Large intestine (tissue), 3 donors: ENCODE data around the gene RAB3GAP2. TPM values are rescaled to one million over a fixed set of nuclear protein-coding genes. Genes with fewer than 3 reads are reported as not detected.
"Not testable (repeated sequence)": the region's sequence is repeated elsewhere in the genome, so short reads cannot be mapped to it uniquely, and the experiment has no call there.

Experiments
- DNase-seq, 2 donors: peaks; one replicate each; pipeline versions ENCODE4 v3.0.0 to v3.0.0-alpha.2; 2013
- H3K27ac ChIP-seq: one replicate; pipeline ENCODE4 v1.5.1; 2013; ENCODE audit warnings: low read length
- H3K27me3 ChIP-seq: 2 replicates; pipeline ENCODE4 v1.6.1; 2013; ENCODE audit warnings: low read length; ENCODE audit not compliant: control insufficient read depth, insufficient read depth
- H3K36me3 ChIP-seq: 2 replicates; pipeline ENCODE4 v1.6.1; 2013; ENCODE audit warnings: low read length; ENCODE audit not compliant: control insufficient read depth, insufficient read depth
- H3K4me1 ChIP-seq: one replicate; pipeline ENCODE4 v1.6.1; 2013; ENCODE audit warnings: low read length; ENCODE audit not compliant: control insufficient read depth, insufficient read depth
- H3K4me3 ChIP-seq: one replicate; pipeline ENCODE4 v1.5.1; 2013; ENCODE audit warnings: low read length
- H3K9me3 ChIP-seq: one replicate; pipeline ENCODE4 v1.6.1; 2013; ENCODE audit warnings: mild to moderate bottlenecking, low read depth, low read length, moderate library complexity; ENCODE audit not compliant: control insufficient read depth
- WGBS: methylation state at CpG from one replicate; pipeline ENCODE4 v1.1.5; 2013; ENCODE audit warnings: low lambda C conversion rate; ENCODE audit not compliant: insufficient coverage; 5-methylcytosine and 5-hydroxymethylcytosine counted together
- polyA plus RNA-seq: library from polyadenylated mRNA; unstranded; fragments of 120-200 nt; gene quantifications from one replicate; pipeline ENCODE4 v1.2.1, GENCODE V29; 2013

The RAB3GAP2 gene
- polyA plus RNA-seq, 1 donor = 27.7 TPM

DNA sequence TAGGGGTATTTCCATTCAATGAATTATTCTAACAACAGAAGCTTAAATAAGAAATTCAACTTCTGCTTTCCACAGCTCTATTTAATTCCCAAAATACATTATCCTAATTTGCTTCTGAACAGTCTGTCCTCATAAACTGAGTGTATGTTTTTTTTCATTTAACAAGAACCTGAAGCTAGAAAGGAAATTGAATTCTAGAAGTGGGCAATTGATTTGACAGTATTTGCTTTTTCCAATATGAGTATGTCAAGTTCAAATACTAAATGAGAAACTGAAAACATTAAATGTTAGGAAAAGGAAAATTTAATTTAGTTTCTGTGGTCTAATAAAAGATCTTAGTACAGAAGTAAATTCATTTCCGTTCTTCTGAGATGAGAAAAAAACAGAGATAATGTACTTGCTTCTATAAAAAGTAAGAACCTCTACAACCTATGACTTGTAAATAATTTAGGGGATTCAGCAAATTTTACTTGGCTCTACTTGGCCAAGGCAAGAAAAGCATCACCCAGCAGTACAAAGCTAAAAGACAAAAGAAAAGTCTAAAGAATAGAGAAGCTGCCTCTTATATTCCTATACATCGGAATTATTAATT is 31.1 kb downstream of the RAB3GAP2 start:
- Histone ChIP-seq H3K9me3 (peaks cover 4% of the 10 kb centered on the region), H3K36me3 (peaks cover 2% of the 10 kb centered on the region), H3K27ac (no peak overlapping the region), H3K4me3 (no peak overlapping the region), H3K4me1 (no peaks in the 10 kb centered on the region), H3K27me3 (no peaks in the 10 kb centered on the region)
- 94% methylated on average over 2 of the region's 2 CpGs for WGBS
- no peak for DNase-seq

DNA sequence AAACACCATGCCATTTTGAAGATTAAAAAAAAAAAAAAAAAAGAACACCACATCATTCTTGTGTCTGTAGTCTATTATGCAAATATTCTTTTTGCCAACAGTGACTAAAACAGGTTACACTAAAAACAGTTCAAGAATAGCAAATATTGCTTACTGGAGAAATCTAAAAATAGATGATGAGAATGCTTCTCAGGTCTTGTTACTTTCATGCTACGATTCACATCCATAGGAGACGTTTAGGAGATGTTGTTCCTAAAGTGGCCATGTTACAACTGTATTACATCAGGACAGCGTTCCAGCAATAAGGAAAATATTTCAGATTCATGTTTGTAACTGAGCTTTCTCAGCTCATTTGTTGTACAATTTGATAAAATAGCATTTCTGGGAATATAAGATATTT is 32.3 kb downstream of the RAB3GAP2 start:
- H3K4me1 ChIP-seq = no peaks in the 10 kb centered on the region
- no peak overlapping the region for H3K27ac ChIP-seq
- no peaks in the 10 kb centered on the region for H3K27me3 ChIP-seq
- H3K36me3 ChIP-seq = peaks cover 2% of the 10 kb centered on the region
- no peak for DNase-seq
- H3K4me3 ChIP-seq = no peak overlapping the region
- no peaks in the 10 kb centered on the region for H3K9me3 ChIP-seq
- WGBS = no CpG with 5 or more reads among the region's 3 CpGs

DNA sequence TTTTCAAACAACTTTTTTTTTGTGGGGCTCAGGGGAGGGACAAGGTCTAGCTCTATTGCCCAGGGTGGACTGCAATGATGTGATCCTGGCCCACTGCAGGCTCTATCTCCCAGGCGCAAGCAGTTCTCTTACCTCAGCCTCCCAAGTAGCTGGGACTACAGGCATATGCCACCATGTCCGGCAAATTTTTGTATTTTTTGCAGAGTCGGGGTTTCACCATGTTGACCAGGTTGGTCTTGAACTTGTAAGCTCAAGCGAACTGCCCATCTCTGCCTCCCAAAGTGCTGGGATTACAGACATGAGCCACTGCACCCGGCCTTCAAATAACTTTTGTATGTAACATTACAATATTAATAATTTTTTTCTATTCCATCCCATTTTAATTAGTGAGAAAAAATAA is 33.0 kb downstream of the RAB3GAP2 start:
- H3K36me3 ChIP-seq = peaks cover 2% of the 10 kb centered on the region
- no peaks in the 10 kb centered on the region for H3K9me3 ChIP-seq
- no peak for DNase-seq
- no peak overlapping the region for H3K27ac ChIP-seq
- no peaks in the 10 kb centered on the region for H3K4me1 ChIP-seq
- WGBS = no CpG with 5 or more reads among the region's 5 CpGs
- no peaks in the 10 kb centered on the region for H3K27me3 ChIP-seq
- H3K4me3 ChIP-seq = no peak overlapping the region

DNA sequence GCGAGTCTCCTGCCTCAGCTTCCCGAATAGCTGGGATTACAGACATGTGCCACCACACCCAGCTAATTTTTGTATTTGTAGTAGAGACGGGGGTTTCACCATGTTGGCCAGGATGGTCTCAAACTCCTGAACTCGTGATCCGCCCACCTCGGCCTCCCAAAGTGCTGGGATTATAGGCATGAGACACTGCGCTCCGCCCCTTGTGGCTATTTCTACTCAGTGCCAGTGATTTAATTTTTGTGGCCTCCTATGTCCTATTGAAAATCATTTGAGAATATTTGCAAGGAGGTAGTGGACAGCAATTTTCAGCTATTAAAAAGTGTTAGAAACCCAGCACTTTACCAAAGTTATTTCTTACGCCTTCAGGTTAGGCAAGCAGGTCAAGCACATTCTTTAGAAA is 36.0 kb downstream of the RAB3GAP2 start:
- not testable (repeated sequence) for H3K36me3 ChIP-seq, DNase-seq, H3K4me1 ChIP-seq, H3K27me3 ChIP-seq, H3K4me3 ChIP-seq, H3K9me3 ChIP-seq, H3K27ac ChIP-seq
- no CpG with 5 or more reads among the region's 9 CpGs for WGBS

DNA sequence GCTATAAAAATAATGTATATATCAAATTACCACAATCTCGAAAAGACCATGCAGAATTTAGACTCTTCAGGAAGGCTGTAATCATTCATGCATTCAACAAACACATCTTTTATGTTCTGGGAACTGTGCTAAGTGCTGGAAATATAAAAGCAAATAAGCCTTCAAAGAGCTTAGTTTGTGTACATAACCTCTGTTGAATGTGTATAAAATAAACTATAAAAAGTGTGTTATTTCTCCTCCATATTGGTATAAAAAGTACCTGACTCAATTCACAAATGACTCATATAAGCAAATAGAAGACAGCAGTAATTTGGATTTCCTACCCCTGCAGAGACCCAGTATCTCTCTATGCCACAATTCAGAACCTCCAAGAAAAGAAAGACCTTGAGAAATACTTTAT is 36.8 kb downstream of the RAB3GAP2 start:
- Histone ChIP-seq H3K27ac (no peak overlapping the region), H3K27me3 (no peaks in the 10 kb centered on the region), H3K36me3 (peaks cover 14% of the 10 kb centered on the region), H3K4me1 (no peaks in the 10 kb centered on the region), H3K4me3 (no peak overlapping the region), H3K9me3 (no peaks in the 10 kb centered on the region)
- DNase-seq = no peak
- 100% methylated on average over 1 of the region's 1 CpG for WGBS

DNA sequence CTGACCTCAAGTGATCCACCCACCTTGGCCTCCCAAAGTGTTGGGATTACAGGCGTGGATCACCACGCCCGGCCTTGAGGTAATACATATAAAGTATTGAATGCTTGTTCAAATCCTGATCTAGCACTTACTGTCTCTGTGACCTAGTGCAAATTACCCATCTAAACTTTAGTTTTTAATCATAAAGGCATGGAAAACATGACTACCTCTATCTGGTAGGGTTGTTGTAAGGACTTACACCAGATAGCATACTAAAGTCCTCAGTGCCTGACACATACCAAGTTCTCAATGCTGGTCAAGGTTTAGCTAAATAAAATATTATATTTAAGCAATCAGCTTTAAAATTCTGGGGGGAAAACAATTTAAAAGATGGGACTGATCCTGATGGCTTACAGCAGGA is 38.3 kb downstream of the RAB3GAP2 start:
- H3K27ac ChIP-seq = no peak overlapping the region
- H3K36me3 ChIP-seq = peaks cover 12% of the 10 kb centered on the region
- H3K4me3 ChIP-seq = no peak overlapping the region
- H3K4me1 ChIP-seq = no peaks in the 10 kb centered on the region
- no peak for DNase-seq
- no peaks in the 10 kb centered on the region for H3K9me3 ChIP-seq
- no peaks in the 10 kb centered on the region for H3K27me3 ChIP-seq
- WGBS = no CpG with 5 or more reads among the region's 3 CpGs

DNA sequence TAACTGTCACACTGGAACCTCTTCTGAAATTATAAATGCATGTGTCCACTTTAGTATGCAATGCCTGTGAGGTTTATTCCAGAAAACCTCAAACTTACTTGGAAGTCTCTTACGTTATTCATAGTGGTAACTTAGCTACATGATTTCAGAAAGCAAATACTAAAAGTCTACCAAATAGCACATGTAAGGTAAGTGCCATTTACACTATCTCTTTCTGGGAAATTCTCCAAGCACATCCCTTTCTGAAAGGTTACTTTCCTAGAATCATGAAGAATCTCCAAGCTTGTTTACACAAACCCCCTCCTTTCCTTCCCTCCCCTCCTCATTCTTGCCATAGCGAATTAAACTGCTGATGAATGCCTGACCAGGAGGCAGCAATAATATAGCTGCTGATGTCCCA is 42.5 kb downstream of the RAB3GAP2 start:
- WGBS = no CpG with 5 or more reads among the region's 2 CpGs
- DNase-seq = no peak
- H3K4me3 ChIP-seq = no peak overlapping the region
- no peak overlapping the region for H3K27ac ChIP-seq
- H3K36me3 ChIP-seq = peaks cover 27% of the 10 kb centered on the region
- H3K27me3 ChIP-seq = no peaks in the 10 kb centered on the region
- peaks cover 6% of the 10 kb centered on the region for H3K4me1 ChIP-seq
- no peaks in the 10 kb centered on the region for H3K9me3 ChIP-seq

DNA sequence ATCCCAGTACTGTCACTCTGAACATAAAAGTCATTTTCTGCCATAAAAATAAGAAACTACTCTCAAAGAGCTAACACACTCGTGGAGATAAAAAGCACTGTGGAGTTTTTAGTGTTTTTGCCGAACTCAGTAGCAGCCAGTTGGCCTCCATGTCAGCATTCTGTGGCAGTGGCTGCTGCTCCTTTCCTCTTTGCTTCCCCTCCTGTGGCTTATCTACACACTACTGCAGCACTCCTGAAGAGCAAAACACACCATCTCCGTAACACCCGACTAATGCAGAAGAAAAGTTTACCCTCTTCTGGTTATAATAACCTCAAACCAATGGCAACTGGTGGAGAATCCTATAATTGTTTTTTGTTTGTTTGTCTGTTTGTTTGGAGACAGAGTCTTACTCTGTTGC is 44.9 kb downstream of the RAB3GAP2 start:
- DNase-seq = no peak
- no peaks in the 10 kb centered on the region for H3K9me3 ChIP-seq

DNA sequence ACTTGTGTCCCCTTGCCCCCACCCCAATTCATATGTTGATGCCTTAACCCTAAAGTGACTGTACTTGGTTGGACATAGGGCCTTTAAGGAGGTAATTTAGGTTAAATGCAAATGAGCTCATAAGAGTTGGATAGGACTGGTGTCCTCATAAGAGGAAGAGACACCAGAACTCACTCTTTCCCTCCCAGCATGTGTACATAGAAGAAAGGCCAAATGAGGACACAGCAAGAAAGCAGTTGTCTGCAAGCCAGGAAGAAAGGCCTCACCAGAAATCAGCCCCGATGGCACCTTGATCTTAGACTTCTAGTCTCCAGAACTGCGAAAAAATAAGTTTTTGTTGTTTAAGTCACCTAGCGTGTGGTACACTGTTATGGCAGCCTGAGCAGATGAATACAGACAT is 45.5 kb downstream of the RAB3GAP2 start:
- Histone ChIP-seq H3K27me3 (no peaks in the 10 kb centered on the region), H3K36me3 (peaks cover 23% of the 10 kb centered on the region), H3K4me1 (peaks cover 6% of the 10 kb centered on the region), H3K9me3 (no peaks in the 10 kb centered on the region), H3K4me3 (no peak overlapping the region), H3K27ac (no peak overlapping the region)
- 100% methylated on average over 2 of the region's 3 CpGs for WGBS
- no peak for DNase-seq

More for the DNA sequence above, 44.9 kb downstream of the RAB3GAP2 start:
- peaks cover 6% of the 10 kb centered on the region for H3K4me1 ChIP-seq
- peaks cover 27% of the 10 kb centered on the region for H3K36me3 ChIP-seq
- no peaks in the 10 kb centered on the region for H3K27me3 ChIP-seq
- no peak overlapping the region for H3K4me3 ChIP-seq
- WGBS = no CpG with 5 or more reads among the region's 4 CpGs
- H3K27ac ChIP-seq = no peak overlapping the region

DNA sequence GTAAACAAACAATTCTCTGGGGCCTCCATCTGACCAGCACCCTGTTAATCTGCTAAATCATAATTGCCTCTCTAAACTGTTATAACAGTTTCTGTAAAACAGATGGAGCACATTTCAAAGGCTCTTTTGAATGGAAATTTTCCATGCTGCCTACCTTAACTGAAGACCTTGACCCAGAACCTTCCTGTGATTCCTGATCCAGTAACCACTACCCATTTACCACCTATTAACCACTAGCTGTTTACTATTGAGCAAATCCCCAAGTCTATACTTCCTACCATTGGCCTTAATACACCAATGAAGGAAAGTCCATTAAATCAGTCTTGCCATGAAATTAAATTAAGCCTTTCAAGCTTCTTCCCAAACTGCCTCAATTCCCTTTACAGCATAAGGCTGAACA is 46.3 kb downstream of the RAB3GAP2 start:
- peaks cover 6% of the 10 kb centered on the region for H3K4me1 ChIP-seq
- H3K36me3 ChIP-seq = peaks cover 17% of the 10 kb centered on the region
- no peak for DNase-seq

DNA sequence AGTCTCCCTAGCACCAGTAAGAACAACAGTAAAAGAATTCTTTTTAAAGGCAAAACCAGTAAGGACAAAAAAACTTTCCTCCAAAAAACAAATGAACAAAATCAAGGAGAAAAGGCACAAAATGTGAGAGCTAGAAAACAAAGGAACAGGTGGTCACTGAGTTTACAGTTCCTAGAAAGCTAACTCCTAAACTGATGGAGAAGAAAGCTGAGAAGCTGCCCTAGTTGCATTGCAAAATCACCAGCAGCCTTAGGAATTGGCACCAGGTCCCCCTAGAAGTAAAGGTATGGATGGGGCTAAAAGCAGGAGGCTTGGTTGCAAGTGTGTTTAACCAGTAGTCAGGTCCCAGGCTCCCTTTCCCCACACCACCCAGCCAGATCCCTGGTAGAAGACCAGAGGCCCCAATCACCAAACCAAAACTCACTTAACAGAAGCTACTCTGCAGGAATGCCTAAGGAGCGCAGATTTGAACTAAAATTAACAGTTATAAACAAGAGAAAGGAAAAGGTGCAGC is 47.6 kb downstream of the RAB3GAP2 start:
- H3K9me3 ChIP-seq = no peaks in the 10 kb centered on the region
- H3K36me3 ChIP-seq = peaks cover 17% of the 10 kb centered on the region
- no peak overlapping the region for H3K4me3 ChIP-seq
- no peak overlapping the region for H3K27ac ChIP-seq
- 80% methylated on average over 1 of the region's 1 CpG for WGBS
- no peak for DNase-seq
- no peaks in the 10 kb centered on the region for H3K27me3 ChIP-seq
- H3K4me1 ChIP-seq = peaks cover 6% of the 10 kb centered on the region

More for the DNA sequence above, 46.3 kb downstream of the RAB3GAP2 start:
- Histone ChIP-seq H3K9me3 (no peaks in the 10 kb centered on the region), H3K27me3 (no peaks in the 10 kb centered on the region), H3K4me3 (no peak overlapping the region), H3K27ac (no peak overlapping the region)
